ENCODE data around the gene DUSP22.

DUSP22 gene

GRCh38 chr6:358432-358831 is 66.1 kb downstream of the DUSP22 start:
- peak in 2 of 10 donors; percentile 75 to 86 for DNase-seq
- intact Hi-C loops (cut with DNase I): no loop called here

GRCh38 chr6:358847-359246 is 66.6 kb downstream of the DUSP22 start:
- DNase-seq: peak in 2 of 10 donors; percentile 55 to 81
- intact Hi-C loops (cut with DNase I): no loop called here

GRCh38 chr6:359261-360035 is 67.2 kb downstream of the DUSP22 start:
- intact Hi-C loops (cut with DNase I): no loop called here
- DNase-seq: peak in 2 of 10 donors; percentile 86 to 88

DNA sequence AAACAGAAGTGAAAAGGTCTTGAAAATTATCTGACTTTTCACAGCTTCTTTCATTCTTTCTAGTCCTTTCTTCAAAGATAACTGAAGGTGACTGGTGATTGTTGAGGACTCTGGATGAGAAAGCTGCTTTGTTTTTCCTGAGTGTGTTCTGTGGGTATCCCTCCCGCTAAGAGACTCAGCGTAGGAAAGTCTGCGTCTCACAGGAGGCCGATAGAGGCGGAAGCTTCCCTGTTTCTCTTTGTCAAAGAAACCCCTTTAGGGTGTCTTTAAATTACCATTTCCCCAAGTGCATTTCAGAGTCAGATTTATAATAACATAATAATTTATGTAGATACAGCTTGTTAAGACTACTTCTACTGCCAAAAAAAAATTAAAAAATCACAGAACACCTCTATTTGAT is 68.1 kb downstream of the DUSP22 start:
- peak in 1 of 10 donors; percentile 39 for DNase-seq
- intact Hi-C loops (cut with DNase I): no loop called here

- peak in 2 of 10 donors; percentile 81 to 87 for DNase-seq
- intact Hi-C loops (cut with DNase I): no loop called here
Observed at GRCh38 chr6:360764-361373, 68.6 kb downstream of the DUSP22 start.

GRCh38 chr6:361411-362132 is 69.3 kb downstream of the DUSP22 start:
- intact Hi-C loops (cut with DNase I): no loop called here
- peak in 2 of 10 donors; percentile 51 to 66 for DNase-seq

- DNase-seq: peak in 2 of 10 donors; percentile 45 to 52
- intact Hi-C loops (cut with DNase I): no loop called here
Observed at GRCh38 chr6:362231-362923, 70.1 kb downstream of the DUSP22 start.

DNA sequence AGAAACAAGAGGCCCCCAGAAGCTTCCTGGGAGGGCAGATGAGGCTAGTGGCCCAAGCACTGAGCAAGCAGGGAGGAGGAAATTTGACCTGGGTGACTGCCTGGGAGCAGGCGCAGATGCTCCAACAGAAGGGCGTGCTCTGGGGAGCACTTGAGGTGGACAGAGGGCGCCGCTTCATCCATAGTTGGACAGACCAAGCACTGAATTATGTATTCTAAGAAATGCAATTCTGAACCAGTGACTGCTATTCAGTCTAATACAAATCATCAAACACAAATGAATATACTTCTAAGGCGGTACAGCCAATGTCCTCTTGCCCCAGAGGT is 70.6 kb downstream of the DUSP22 start:
- peak in 1 of 10 donors; percentile 63 for DNase-seq
- intact Hi-C loops (cut with DNase I): no loop called here

DNA sequence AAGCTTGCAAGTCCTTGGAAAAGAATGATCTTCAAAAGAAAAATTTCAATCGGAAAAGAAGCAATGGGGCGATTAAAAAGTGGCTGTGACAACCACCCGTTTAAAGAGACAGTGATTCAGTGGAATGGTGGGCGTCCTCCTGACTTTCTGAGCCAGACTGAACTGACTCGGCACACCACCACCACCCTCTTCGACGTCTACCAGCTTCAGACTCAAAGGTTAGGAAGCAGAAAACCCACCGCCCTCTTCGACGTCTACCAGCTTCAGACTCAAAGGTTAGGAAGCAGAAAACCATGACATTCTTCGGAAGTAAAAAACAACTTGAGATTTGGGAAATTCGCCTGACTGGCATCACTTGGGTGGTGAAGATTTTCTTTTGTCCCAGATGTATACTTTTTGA is 71.0 kb downstream of the DUSP22 start:
- intact Hi-C loops (cut with DNase I): no loop called here
- peak in 2 of 10 donors; percentile 34 to 50 for DNase-seq

- DNase-seq: peak in 2 of 10 donors; percentile 75 to 78
- intact Hi-C loops (cut with DNase I): no loop called here
Observed at GRCh38 chr6:363909-364308, 71.6 kb downstream of the DUSP22 start.

GRCh38 chr6:364609-365540 is 72.6 kb downstream of the DUSP22 start:
- DNase-seq: peak in 2 of 10 donors; percentile 69 to 72
- intact Hi-C loops (cut with DNase I): no loop called here

GRCh38 chr6:365835-366234 is 73.5 kb downstream of the DUSP22 start:
- intact Hi-C loops (cut with DNase I): no loop called here

DNA sequence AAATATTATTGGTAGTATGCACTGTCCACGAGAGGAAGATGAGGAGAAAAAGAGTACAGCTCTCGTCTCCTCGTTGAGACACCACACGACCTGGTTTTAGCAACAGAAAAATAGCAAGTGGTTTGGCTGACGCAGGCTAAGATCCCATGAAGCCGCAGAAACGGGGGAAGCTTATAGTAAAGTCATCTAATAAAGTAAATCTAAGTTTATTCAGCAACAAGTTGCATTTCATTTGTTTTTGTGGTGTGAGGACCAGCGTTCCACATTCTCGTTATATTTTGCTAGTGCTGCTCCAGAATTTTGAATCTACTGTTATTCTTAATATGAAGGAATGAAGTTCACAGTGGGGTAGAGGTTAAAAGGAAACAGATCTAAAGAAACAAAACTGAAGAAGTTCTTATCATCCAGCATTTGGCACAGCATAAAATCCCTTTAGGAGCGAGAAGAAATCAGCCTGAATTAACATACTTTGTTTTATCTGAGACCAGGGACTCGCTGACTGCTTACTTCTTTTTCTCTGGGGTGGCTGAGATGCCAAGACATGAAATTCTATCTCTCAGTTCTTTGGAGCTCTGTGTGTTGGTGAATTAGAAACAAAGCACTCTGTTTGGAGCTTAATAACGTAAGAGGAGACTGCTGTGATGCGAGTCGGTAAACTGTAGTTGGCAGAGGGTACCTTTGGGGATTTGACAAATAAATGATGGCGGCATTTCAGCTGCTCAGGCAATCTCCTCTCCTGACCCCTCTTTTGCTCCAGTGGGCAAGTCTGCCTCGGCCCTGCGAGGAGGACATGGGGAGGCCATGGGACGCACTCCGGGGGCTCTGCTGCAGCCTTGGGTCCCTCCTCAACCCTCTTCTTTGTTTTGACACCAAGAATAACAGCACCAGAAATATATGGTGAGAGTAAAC is 74.4 kb downstream of the DUSP22 start:
- intact Hi-C loops (cut with DNase I): no loop called here

More at GRCh38 chr6:365835-366234, 73.5 kb downstream of the DUSP22 start:
- DNase-seq: peak in 2 of 10 donors; percentile 52 to 59

DNA sequence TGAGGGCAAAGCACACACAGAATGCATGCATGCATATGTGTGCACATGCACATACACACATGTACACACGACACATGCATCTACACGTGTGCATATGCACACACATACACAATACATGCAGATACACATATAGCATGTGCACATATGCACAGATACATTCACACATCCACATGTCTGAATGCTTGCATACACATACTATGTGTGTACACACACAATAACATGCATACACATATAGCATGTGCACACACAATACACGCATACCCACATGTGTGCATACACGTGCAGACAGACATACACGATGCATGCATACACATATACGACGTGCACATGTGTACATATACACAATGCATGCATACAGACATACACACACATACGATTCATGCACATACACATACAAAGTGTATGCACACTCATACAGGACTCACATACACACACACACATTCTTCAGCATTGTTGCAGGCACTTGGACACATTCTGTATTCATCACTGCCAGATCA is 75.1 kb downstream of the DUSP22 start:
- intact Hi-C loops (cut with DNase I): no loop called here
- no peak for DNase-seq

More for the DNA sequence above, 74.4 kb downstream of the DUSP22 start:
- DNase-seq: peak in 1 of 10 donors; percentile 31

GRCh38 chr6:367891-368630 is 75.8 kb downstream of the DUSP22 start:
- peak in 1 of 10 donors; percentile 72 for DNase-seq
- intact Hi-C loops (cut with DNase I): no loop called here

GRCh38 chr6:369559-370431 is 77.5 kb downstream of the DUSP22 start:
- intact Hi-C loops (cut with DNase I): no loop called here

GRCh38 chr6:370555-370954 is 78.3 kb downstream of the DUSP22 start:
- peak in 1 of 10 donors; percentile 73 for DNase-seq

More at GRCh38 chr6:369559-370431, 77.5 kb downstream of the DUSP22 start:
- DNase-seq: peak in 2 of 10 donors; percentile 51 to 59

More at GRCh38 chr6:370555-370954, 78.3 kb downstream of the DUSP22 start:
- intact Hi-C loops (cut with DNase I): no loop called here

All from posterior cingulate gyrus (tissue), 11 donors.